ENCODE data around the gene ERAS.
"Not testable (repeated sequence)": the region's sequence is repeated elsewhere in the genome, so short reads cannot be mapped to it uniquely, and the experiment has no call there.

ERAS gene

GRCh38 chrX:48831136-48831908 is 5.0 kb downstream of the ERAS start:
- no peak for DNase-seq (ENCODE audit: insufficient read length, low spot score)
- FAIRE-seq = no peak

- DNase-seq (ENCODE audit: insufficient read length, low spot score) (no peak), FAIRE-seq (no peak)
These were observed 5.6 kb downstream of the ERAS start for GRCh38 chrX:48831909-48832291.

- FAIRE-seq (no peak), DNase-seq (ENCODE audit: insufficient read length, low spot score) (no peak)
These were observed 7.3 kb downstream of the ERAS start for GRCh38 chrX:48833542-48834138.

GRCh38 chrX:48834383-48834709 is 8.0 kb downstream of the ERAS start:
- no peak for DNase-seq (ENCODE audit: insufficient read length, low spot score)
- no peak for FAIRE-seq

GRCh38 chrX:48835524-48836329 is 9.4 kb downstream of the ERAS start, which contains the start of gene PCSK1N:
PCSK1N (minus strand) TSS chrX:48835610; CDS start chrX:48835532, 78 bp downstream.
- FAIRE-seq = no peak
- no peak for DNase-seq (ENCODE audit: insufficient read length, low spot score)

- no peak for FAIRE-seq
- no peak for DNase-seq (ENCODE audit: insufficient read length, low spot score)
These were observed 13.4 kb downstream of the ERAS start for GRCh38 chrX:48839686-48840085.

GRCh38 chrX:48848847-48849246 is 22.5 kb downstream of the ERAS start:
- DNase-seq (ENCODE audit: insufficient read length, low spot score) (no peak), FAIRE-seq (no peak)

GRCh38 chrX:48852857-48853256 is 26.5 kb downstream of the ERAS start:
- FAIRE-seq (no peak), DNase-seq (ENCODE audit: insufficient read length, low spot score) (no peak)

GRCh38 chrX:48853494-48853893 is 27.2 kb downstream of the ERAS start:
- not testable (repeated sequence) for DNase-seq (ENCODE audit: insufficient read length, low spot score); FAIRE-seq

- not testable (repeated sequence) for DNase-seq (ENCODE audit: insufficient read length, low spot score); FAIRE-seq
These were observed 27.9 kb downstream of the ERAS start for GRCh38 chrX:48854121-48854804.

GRCh38 chrX:48854898-48855297 is 28.6 kb downstream of the ERAS start:
- FAIRE-seq (no peak), DNase-seq (ENCODE audit: insufficient read length, low spot score) (no peak)

- no peak for FAIRE-seq
- DNase-seq (ENCODE audit: insufficient read length, low spot score) = no peak
These were observed 37.9 kb downstream of the ERAS start for GRCh38 chrX:48864210-48864609.

- not testable (repeated sequence) for FAIRE-seq; DNase-seq (ENCODE audit: insufficient read length, low spot score)
These were observed 45.7 kb downstream of the ERAS start for GRCh38 chrX:48872017-48872416.

- not testable (repeated sequence) for FAIRE-seq
These were observed 50.6 kb downstream of the ERAS start for GRCh38 chrX:48876944-48877343.

More at GRCh38 chrX:48876944-48877343, 50.6 kb downstream of the ERAS start:
- DNase-seq (ENCODE audit: insufficient read length, low spot score) = not testable (repeated sequence)

Data from GM19239 (cell line).